HG03060 (cell line): ENCODE data around the gene SS18L1.

Source experiments
- ATAC-seq: cut with Tn5 transposase; IDR thresholded peaks from one replicate; pipeline ENCODE4 v1.9.1; 2021; ENCODE audit warnings: low read depth, moderate number of reproducible peaks; ENCODE audit not compliant: unreplicated experiment

The SS18L1 gene

GRCh38 chr20:62119591-62120364, 23.8 kb upstream of the SS18L1 start:
- ATAC-seq: no peak

GRCh38 chr20:62120365-62120762, 23.2 kb upstream of the SS18L1 start:
- no peak for ATAC-seq

- no peak for ATAC-seq
Measured at GRCh38 chr20:62120990-62121775, 22.4 kb upstream of the SS18L1 start.

- peak; percentile 56 for ATAC-seq
Measured at GRCh38 chr20:62121776-62122653, 21.6 kb upstream of the SS18L1 start, which contains the start of gene LSM14B. Gene LSM14B (plus strand): TSS chr20:62122475. CDS start chr20:62122667, 192 bp downstream.

- no peak for ATAC-seq
Measured at GRCh38 chr20:62122654-62123449, 20.7 kb upstream of the SS18L1 start.

- ATAC-seq: no peak
Measured at GRCh38 chr20:62123450-62124118, 20.0 kb upstream of the SS18L1 start.

- ATAC-seq: no peak
Measured at GRCh38 chr20:62126141-62126540, 17.4 kb upstream of the SS18L1 start.

GRCh38 chr20:62127799-62128198, 15.8 kb upstream of the SS18L1 start:
- ATAC-seq: no peak

GRCh38 chr20:62128502-62128901, 15.1 kb upstream of the SS18L1 start:
- ATAC-seq: no peak

- no peak for ATAC-seq
Measured at GRCh38 chr20:62129731-62130531, 13.6 kb upstream of the SS18L1 start.

- ATAC-seq: no peak
Measured at GRCh38 chr20:62131560-62132320, 11.8 kb upstream of the SS18L1 start.

- ATAC-seq: no peak
Measured at GRCh38 chr20:62132421-62132820, 11.1 kb upstream of the SS18L1 start.

GRCh38 chr20:62133051-62133845, 10.3 kb upstream of the SS18L1 start:
- no peak for ATAC-seq

- ATAC-seq: no peak
Measured at GRCh38 chr20:62133864-62134263, 9.7 kb upstream of the SS18L1 start.

- ATAC-seq: no peak
Measured at GRCh38 chr20:62134735-62135231, 8.8 kb upstream of the SS18L1 start.

- no peak for ATAC-seq
Measured at GRCh38 chr20:62135573-62136266, 7.8 kb upstream of the SS18L1 start.
